GM12878 (cell line): Measurements from ENCODE around the gene GNPTAB.
"Not testable (repeated sequence)": the region's sequence is repeated elsewhere in the genome, so short reads cannot be mapped to it uniquely, and the experiment has no call there.

Experiments
- CREB1 ChIP-seq: IDR thresholded peaks from 2 replicates; pipeline ENCODE4 v1.6.1; 2012; ENCODE audit warnings: low read depth, mild to moderate bottlenecking, inconsistent platforms
- EZH2 ChIP-seq: IDR thresholded peaks from 2 replicates; pipeline ENCODE4 v1.6.1; 2012; ENCODE audit warnings: low read depth, mild to moderate bottlenecking, control low read depth, inconsistent platforms, low read length, borderline replicate concordance; ENCODE audit not compliant: control insufficient read depth

DNA sequence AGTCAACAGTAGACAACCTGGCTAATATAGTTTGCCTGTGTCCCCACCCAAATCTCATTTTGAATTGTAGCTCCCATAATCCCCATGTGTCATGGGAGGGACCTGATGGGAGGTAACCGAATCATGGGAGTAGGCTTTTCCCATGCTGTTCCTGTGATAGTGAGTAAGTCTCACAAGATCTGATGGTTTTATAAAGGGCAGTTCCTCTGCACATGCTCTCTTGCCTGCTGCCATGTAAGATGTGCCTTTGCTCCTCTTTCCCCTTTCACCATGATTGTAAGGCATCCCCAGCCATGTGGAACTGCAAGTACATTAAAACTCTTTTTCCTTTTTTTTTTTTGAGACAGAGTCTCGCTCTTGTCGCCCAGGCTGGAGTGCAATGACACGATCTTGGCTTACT, 12.1 kb downstream of the GNPTAB start:
- not testable (repeated sequence) for TF ChIP-seq EZH2, CREB1
